K562 (cell line): ENCODE results near the gene RCOR3. TPM values are rescaled to one million over a fixed set of nuclear protein-coding genes. Genes with fewer than 3 reads are reported as not detected.

ENCODE experiments used
- E2F4 ChIP-seq: sonication (generic); formaldehyde crosslinking; IDR thresholded peaks from 2 replicates; pipeline ENCODE4 v1.8.0; 2022; ENCODE audit warnings: mild to moderate bottlenecking, low read depth, missing genetic modification reagents
- FOXJ2 ChIP-seq: fragments of 200-800 bp; sonication (Bioruptor generic); IDR thresholded peaks from 2 replicates; pipeline ENCODE4 v1.6.1; 2016; ENCODE audit warnings: missing genetic modification characterization, missing compliant biosample characterization
- GABPB2 ChIP-seq: fragments of 250-450 bp; sonication (Bioruptor Pico); conservative IDR thresholded peaks from 2 replicates; pipeline ENCODE4 v1.5.1; 2021; ENCODE audit warnings: mild to moderate bottlenecking
- GTF2A2 ChIP-seq: IDR thresholded peaks from 2 replicates; pipeline ENCODE4 v1.6.1; 2016; ENCODE audit warnings: mild to moderate bottlenecking, missing genetic modification characterization, missing compliant biosample characterization
- HOMEZ ChIP-seq: fragments of 250-450 bp; sonication (Bioruptor Pico); IDR thresholded peaks from 2 replicates; pipeline ENCODE4 v1.4.0; 2020; ENCODE audit warnings: mild to moderate bottlenecking, moderate library complexity
- TAF9B ChIP-seq: fragments of 450-650 bp; IDR thresholded peaks from 2 replicates; pipeline ENCODE4 v1.6.1; 2018; ENCODE audit warnings: mild to moderate bottlenecking; ENCODE audit not compliant: partially characterized antibody
- TARDBP ChIP-seq: fragments of 450-650 bp; IDR thresholded peaks from 2 replicates; pipeline ENCODE4 v1.6.1; 2016
- polyA plus RNA-seq, 8 experiments: library from polyadenylated mRNA; depleted of rRNA in 4 of 8; stranded (reverse) in 5 of 8; unstranded in 3 of 8; fragments of >200 nt; fragmentation: Nextera tagmentation in 2 of 8; fragmentation: Illumina TruSeq in 1 of 8; extraction: Ambion mirVana in 2 of 8; extraction: Trizol in 1 of 8; gene quantifications; 2 replicates each; pipeline versions ENCODE4 v1.2.1 to v1.2.3, GENCODE V29; 2011 to 2014; ENCODE audit warnings: inconsistent platforms in 1 of 8, missing spikeins in 1 of 8
- total RNA-seq, 7 experiments: library from RNA; depleted of rRNA in 6 of 7; stranded (reverse); fragments of >200 nt in 6 of 7; fragmentation: Illumina TruSeq in 2 of 7; extraction: Trizol in 2 of 7; gene quantifications; 2 replicates each; pipeline versions ENCODE4 v1.2.1 to v1.2.3, GENCODE V29; 2011 to 2021; ENCODE audit warnings: low replicate concordance in 1 of 7
- TF ChIP-seq, protein P1 (sequence below), 2 experiments: fragments of 450-650 bp; formaldehyde crosslinking in 1 of 2; IDR thresholded peaks; 2 replicates each; pipeline versions ENCODE4 v1.4.0 to v1.6.1; 2014 to 2020; ENCODE audit warnings: mild to moderate bottlenecking in 2 of 2, borderline replicate concordance in 1 of 2, low read depth in 1 of 2
- TF ChIP-seq, protein P2 (sequence below), 2 experiments: fragments of 450-650 bp; IDR thresholded peaks; 2 replicates each; pipeline ENCODE4 v1.6.1; 2016
- TF ChIP-seq, protein P3 (sequence below): fragments of 450-650 bp; IDR thresholded peaks from 2 replicates; pipeline ENCODE4 v1.6.1; 2016; ENCODE audit warnings: mild to moderate bottlenecking

The RCOR3 gene
- total and polyA plus RNA-seq, 9 of the 15 experiments (the other 6 are each of a cell fraction or from before 2014, with no cell fraction given), result 9.7 to 42.7 (median 29.5) TPM

DNA sequence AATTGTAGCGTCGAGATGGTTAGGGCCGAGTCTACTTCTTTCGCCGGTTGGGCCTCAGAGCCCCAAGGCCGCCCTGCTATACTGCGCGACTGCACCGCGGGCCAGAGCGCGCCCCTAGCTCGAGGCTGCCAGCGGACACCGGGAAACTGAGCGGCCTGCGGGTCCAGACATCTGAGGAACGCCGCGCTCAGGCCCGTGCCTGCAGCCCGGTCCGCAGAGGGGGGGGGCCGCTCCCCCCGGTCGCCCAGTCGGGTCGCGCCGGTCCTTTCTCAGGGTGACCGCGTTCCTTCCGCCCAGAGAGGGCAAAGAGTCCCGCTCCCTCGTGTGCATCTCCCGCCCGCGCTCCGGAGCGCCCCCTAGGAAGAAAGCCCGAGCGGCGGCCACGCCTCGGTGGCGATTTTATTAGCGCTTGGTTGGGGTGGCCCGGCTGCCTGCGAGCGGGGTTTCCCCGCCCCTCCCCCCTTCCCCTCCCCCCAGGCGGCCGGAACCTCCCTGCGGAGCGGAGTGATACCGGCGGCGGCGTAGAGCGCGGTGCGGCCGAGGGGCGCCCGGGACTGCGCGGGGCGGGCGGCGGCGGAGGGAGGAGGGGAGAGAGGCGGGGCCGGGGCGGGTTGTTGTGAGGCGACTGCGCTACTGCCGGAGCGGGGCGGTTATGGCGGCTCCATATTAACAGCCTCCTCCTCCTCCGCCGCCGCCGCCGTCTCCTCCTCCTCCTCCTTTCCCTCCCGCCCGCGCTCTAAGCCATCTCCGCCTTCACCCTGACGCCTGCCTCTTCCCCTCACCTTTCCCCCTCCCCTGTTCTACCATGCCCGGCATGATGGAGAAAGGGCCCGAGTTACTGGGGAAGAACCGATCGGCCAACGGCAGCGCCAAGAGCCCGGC, at the start of gene RCOR3 (continued):
- TF ChIP-seq, protein P1, sequence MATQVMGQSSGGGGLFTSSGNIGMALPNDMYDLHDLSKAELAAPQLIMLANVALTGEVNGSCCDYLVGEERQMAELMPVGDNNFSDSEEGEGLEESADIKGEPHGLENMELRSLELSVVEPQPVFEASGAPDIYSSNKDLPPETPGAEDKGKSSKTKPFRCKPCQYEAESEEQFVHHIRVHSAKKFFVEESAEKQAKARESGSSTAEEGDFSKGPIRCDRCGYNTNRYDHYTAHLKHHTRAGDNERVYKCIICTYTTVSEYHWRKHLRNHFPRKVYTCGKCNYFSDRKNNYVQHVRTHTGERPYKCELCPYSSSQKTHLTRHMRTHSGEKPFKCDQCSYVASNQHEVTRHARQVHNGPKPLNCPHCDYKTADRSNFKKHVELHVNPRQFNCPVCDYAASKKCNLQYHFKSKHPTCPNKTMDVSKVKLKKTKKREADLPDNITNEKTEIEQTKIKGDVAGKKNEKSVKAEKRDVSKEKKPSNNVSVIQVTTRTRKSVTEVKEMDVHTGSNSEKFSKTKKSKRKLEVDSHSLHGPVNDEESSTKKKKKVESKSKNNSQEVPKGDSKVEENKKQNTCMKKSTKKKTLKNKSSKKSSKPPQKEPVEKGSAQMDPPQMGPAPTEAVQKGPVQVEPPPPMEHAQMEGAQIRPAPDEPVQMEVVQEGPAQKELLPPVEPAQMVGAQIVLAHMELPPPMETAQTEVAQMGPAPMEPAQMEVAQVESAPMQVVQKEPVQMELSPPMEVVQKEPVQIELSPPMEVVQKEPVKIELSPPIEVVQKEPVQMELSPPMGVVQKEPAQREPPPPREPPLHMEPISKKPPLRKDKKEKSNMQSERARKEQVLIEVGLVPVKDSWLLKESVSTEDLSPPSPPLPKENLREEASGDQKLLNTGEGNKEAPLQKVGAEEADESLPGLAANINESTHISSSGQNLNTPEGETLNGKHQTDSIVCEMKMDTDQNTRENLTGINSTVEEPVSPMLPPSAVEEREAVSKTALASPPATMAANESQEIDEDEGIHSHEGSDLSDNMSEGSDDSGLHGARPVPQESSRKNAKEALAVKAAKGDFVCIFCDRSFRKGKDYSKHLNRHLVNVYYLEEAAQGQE (IDR thresholded peaks at IDR 0.05; ENCODE audit: borderline replicate concordance), result peak; percentile 46; the same call in 1 of the 2 replicates
- TF ChIP-seq, protein P1 (CRISPR knock-in tag; IDR thresholded peaks at IDR 0.05; ENCODE audit: low read depth), result peak; percentile 76
- peak; percentile 94 for TF ChIP-seq FOXJ2
- TF ChIP-seq GTF2A2 (tag), result peak; percentile 41; the same call in 1 of the 2 replicates
- TF ChIP-seq GABPB2 (CRISPR knock-in tag), result 0 out of 2 replicates have a peak, but pooled peaks have one; percentile 8
- TF ChIP-seq E2F4 (CRISPR knock-in tag), result no peak; the same call in 1 of the 2 replicates
- TF ChIP-seq, protein P2, sequence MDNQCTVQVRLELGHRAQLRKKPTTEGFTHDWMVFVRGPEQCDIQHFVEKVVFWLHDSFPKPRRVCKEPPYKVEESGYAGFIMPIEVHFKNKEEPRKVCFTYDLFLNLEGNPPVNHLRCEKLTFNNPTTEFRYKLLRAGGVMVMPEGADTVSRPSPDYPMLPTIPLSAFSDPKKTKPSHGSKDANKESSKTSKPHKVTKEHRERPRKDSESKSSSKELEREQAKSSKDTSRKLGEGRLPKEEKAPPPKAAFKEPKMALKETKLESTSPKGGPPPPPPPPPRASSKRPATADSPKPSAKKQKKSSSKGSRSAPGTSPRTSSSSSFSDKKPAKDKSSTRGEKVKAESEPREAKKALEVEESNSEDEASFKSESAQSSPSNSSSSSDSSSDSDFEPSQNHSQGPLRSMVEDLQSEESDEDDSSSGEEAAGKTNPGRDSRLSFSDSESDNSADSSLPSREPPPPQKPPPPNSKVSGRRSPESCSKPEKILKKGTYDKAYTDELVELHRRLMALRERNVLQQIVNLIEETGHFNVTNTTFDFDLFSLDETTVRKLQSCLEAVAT (IDR thresholded peaks at IDR 0.05), result peak; percentile 83
- TF ChIP-seq TARDBP, result peak; percentile 79; the same call in 1 of the 2 replicates
- TF ChIP-seq, protein P3, sequence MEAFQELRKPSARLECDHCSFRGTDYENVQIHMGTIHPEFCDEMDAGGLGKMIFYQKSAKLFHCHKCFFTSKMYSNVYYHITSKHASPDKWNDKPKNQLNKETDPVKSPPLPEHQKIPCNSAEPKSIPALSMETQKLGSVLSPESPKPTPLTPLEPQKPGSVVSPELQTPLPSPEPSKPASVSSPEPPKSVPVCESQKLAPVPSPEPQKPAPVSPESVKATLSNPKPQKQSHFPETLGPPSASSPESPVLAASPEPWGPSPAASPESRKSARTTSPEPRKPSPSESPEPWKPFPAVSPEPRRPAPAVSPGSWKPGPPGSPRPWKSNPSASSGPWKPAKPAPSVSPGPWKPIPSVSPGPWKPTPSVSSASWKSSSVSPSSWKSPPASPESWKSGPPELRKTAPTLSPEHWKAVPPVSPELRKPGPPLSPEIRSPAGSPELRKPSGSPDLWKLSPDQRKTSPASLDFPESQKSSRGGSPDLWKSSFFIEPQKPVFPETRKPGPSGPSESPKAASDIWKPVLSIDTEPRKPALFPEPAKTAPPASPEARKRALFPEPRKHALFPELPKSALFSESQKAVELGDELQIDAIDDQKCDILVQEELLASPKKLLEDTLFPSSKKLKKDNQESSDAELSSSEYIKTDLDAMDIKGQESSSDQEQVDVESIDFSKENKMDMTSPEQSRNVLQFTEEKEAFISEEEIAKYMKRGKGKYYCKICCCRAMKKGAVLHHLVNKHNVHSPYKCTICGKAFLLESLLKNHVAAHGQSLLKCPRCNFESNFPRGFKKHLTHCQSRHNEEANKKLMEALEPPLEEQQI, result peak; percentile 76; the same call in 1 of the 2 replicates
- no peak for TF ChIP-seq HOMEZ
- peak; percentile 81 for TF ChIP-seq TAF9B
